Measurements from ENCODE around the gene CHD5. TPM values are rescaled to one million over a fixed set of nuclear protein-coding genes. Genes with fewer than 3 reads are reported as not detected.

The CHD5 gene
- total RNA-seq, 1 experiment from 2014 or later = 62.9 TPM

- H3K4me1 ChIP-seq (ENCODE audit: control insufficient read depth, insufficient read depth, low read length) = no peaks in the 10 kb centered on the region
- no peaks in the 10 kb centered on the region for H3K36me3 ChIP-seq (ENCODE audit: control insufficient read depth, insufficient read depth, low read length)
- ATAC-seq = no peak
- no peaks in the 10 kb centered on the region for H3K27me3 ChIP-seq (ENCODE audit: control insufficient read depth, insufficient read depth, low read length)
- no peak for TF ChIP-seq POLR2AphosphoS5 (IDR thresholded peaks at IDR 0.05; ENCODE audit: low read depth, low read length)
- TF ChIP-seq REST (IDR thresholded peaks at IDR 0.05; ENCODE audit: insufficient read depth in 1 of 2, low read depth in 2 of 2, low read length in 1 of 2) = no peak
- TF ChIP-seq SIN3A (IDR thresholded peaks at IDR 0.05; ENCODE audit: borderline replicate concordance, insufficient read depth, low read depth, low read length) = no peak
- TF ChIP-seq CTCF (IDR thresholded peaks at IDR 0.05) = no peak
- no peak for TF ChIP-seq TCF7L2 (IDR thresholded peaks at IDR 0.05; ENCODE audit: low read depth, low read length)
- ChIA-PET CTCF (no interaction called here), POLR2A (no interaction called here)
- H3K27ac ChIP-seq (ENCODE audit: low read length) = no peak overlapping the region
- no peaks in the 10 kb centered on the region for H3K9me3 ChIP-seq (ENCODE audit: control insufficient read depth, insufficient read depth, low read depth, low read length)
- in situ Hi-C loops (cut with HindIII; ENCODE audit: low pct_unique_long_range_greater_than_20kb, low sequenced_read_pairs) (no loop called here), intact Hi-C loops (cut with micrococcal nuclease; ENCODE audit: unreplicated experiment) (no loop called here)
- DNase-seq (ENCODE audit: low read depth, low spot score) = no peak
- H3K4me3 ChIP-seq (ENCODE audit: low read depth in 2 of 2, low read length in 2 of 2) = no peak overlapping the region
- no TSS peak for BruUV-seq (replicated peaks)
Measured at GRCh38 chr1:6090288-6090687, 89.8 kb downstream of the CHD5 start.

GRCh38 chr1:6088956-6089355 is 91.2 kb downstream of the CHD5 start:
- no peak for ATAC-seq

More at GRCh38 chr1:6088956-6089355, 91.2 kb downstream of the CHD5 start:
- intact Hi-C loops (cut with micrococcal nuclease; ENCODE audit: unreplicated experiment) (no loop called here), in situ Hi-C loops (cut with HindIII; ENCODE audit: low pct_unique_long_range_greater_than_20kb, low sequenced_read_pairs) (no loop called here)
- no peaks in the 10 kb centered on the region for H3K27me3 ChIP-seq (ENCODE audit: control insufficient read depth, insufficient read depth, low read length)
- no peak overlapping the region for H3K27ac ChIP-seq (ENCODE audit: low read length)
- no peak for DNase-seq (ENCODE audit: low read depth, low spot score)
- POLR2A ChIA-PET = no interaction called here
- CTCF ChIA-PET = interaction anchor here (0.9 kb wide), 1 partner anchor 39 kb away, joined by 5 read pairs; no protein-coding TSS in a partner anchor
- no TSS peak for BruUV-seq (replicated peaks)
- no peaks in the 10 kb centered on the region for H3K4me1 ChIP-seq (ENCODE audit: control insufficient read depth, insufficient read depth, low read length)
- TF ChIP-seq REST (IDR thresholded peaks at IDR 0.05; ENCODE audit: insufficient read depth in 1 of 2, low read depth in 2 of 2, low read length in 1 of 2) = no peak
- TF ChIP-seq POLR2AphosphoS5 (IDR thresholded peaks at IDR 0.05; ENCODE audit: low read depth, low read length) = no peak
- no peak for TF ChIP-seq SIN3A (IDR thresholded peaks at IDR 0.05; ENCODE audit: borderline replicate concordance, insufficient read depth, low read depth, low read length)
- TF ChIP-seq TCF7L2 (IDR thresholded peaks at IDR 0.05; ENCODE audit: low read depth, low read length) = no peak
- TF ChIP-seq CTCF (IDR thresholded peaks at IDR 0.05) = no peak
- H3K4me3 ChIP-seq (ENCODE audit: low read depth in 2 of 2, low read length in 2 of 2) = no peak overlapping the region
- H3K9me3 ChIP-seq (ENCODE audit: control insufficient read depth, insufficient read depth, low read depth, low read length) = no peaks in the 10 kb centered on the region
- no peaks in the 10 kb centered on the region for H3K36me3 ChIP-seq (ENCODE audit: control insufficient read depth, insufficient read depth, low read length)
